Activated naive CD4-positive, alpha-beta T cell treated with anti-CD3 and anti-CD28 coated beads, Interleukin-2, amount 50 U/mL, for 72 hours (primary cell): ENCODE measurements around the gene DDAH1. TPM values are rescaled to one million over a fixed set of nuclear protein-coding genes. Genes with fewer than 3 reads are reported as not detected.
"Not testable (repeated sequence)": the region's sequence is repeated elsewhere in the genome, so short reads cannot be mapped to it uniquely, and the experiment has no call there.

Experiments
- ATAC-seq, 2 donors: fragments of 150-1000 bp; cut with Tn5 transposase; 2 replicates each; pipeline ENCODE4 v1.10.0; 2021; ENCODE audit warnings: mild to moderate bottlenecking in 2 of 2, moderate library complexity in 2 of 2
- DNase-seq, 2 donors: peaks; one replicate each; pipeline ENCODE4 v3.0.0; 2021 to 2022; ENCODE audit warnings: low spot score in 2 of 2
- H3K27ac Mint-ChIP-seq, 2 donors: one replicate each; pipeline ENCODE4 v1.8.0; 2022; ENCODE audit warnings: mild to moderate bottlenecking in 2 of 2, mixed read lengths in 2 of 2
- H3K36me3 Mint-ChIP-seq, 2 donors: one replicate each; pipeline ENCODE4 v1.8.0; 2022; ENCODE audit warnings: mixed read lengths in 2 of 2
- H3K9me3 Mint-ChIP-seq, 2 donors: one replicate each; pipeline ENCODE4 v1.8.0; 2022; ENCODE audit warnings: mixed read lengths in 2 of 2
- total RNA-seq, 2 donors: library from RNA; stranded (reverse); gene quantifications; one replicate each; pipeline ENCODE4 v1.2.3, GENCODE V29; 2022

DDAH1 gene
- total RNA-seq: not detected

- H3K36me3 Mint-ChIP-seq: peaks cover 0 to 6% of the 10 kb centered on the region in 2 donors
- peak in 1 of 2 donors; percentile 3 for DNase-seq
- H3K9me3 Mint-ChIP-seq: peaks cover 0 to 4% of the 10 kb centered on the region in 2 donors
- H3K27ac Mint-ChIP-seq: no peak within 1 kb of the TSS
- peak; percentile 29 to 70 for ATAC-seq
Observed at GRCh38 chr1:85465099-85465785, at the start of gene DDAH1. DDAH1 (minus strand) TSS chr1:85465159; CDS start chr1:85465045, 114 bp downstream.

- not testable (repeated sequence) for ATAC-seq, DNase-seq, H3K27ac Mint-ChIP-seq
- Mint-ChIP-seq H3K36me3 (peaks cover 0 to 14% of the 10 kb centered on the region in 2 donors), H3K9me3 (peaks cover 9 to 14% of the 10 kb centered on the region in 2 donors)
Observed at GRCh38 chr1:85513998-85514397, 49.0 kb upstream of the DDAH1 start.

- ATAC-seq (peak in 1 of 2 donors; percentile 58), DNase-seq (no peak)
- Mint-ChIP-seq H3K36me3 (peaks cover 14 to 17% of the 10 kb centered on the region in 2 donors), H3K27ac (no peak overlapping the region), H3K9me3 (peaks cover 14 to 15% of the 10 kb centered on the region in 2 donors)
Observed at GRCh38 chr1:85504417-85504816, 39.5 kb upstream of the DDAH1 start.

- DNase-seq (no peak), ATAC-seq (no peak)
- Mint-ChIP-seq H3K27ac (no peak overlapping the region), H3K36me3 (peaks cover 14 to 17% of the 10 kb centered on the region in 2 donors), H3K9me3 (peaks cover 14 to 15% of the 10 kb centered on the region in 2 donors)
Observed at GRCh38 chr1:85502625-85503083, 37.7 kb upstream of the DDAH1 start.

GRCh38 chr1:85502171-85502570, 37.2 kb upstream of the DDAH1 start:
- no peak for ATAC-seq
- peaks cover 14 to 15% of the 10 kb centered on the region in 2 donors for H3K9me3 Mint-ChIP-seq
- peaks cover 14 to 17% of the 10 kb centered on the region in 2 donors for H3K36me3 Mint-ChIP-seq
- H3K27ac Mint-ChIP-seq: no peak overlapping the region
- no peak for DNase-seq

- H3K36me3 Mint-ChIP-seq: peaks cover 14 to 17% of the 10 kb centered on the region in 2 donors
Observed at GRCh38 chr1:85501355-85501898, 36.5 kb upstream of the DDAH1 start.

GRCh38 chr1:85496941-85497582, 32.1 kb upstream of the DDAH1 start:
- H3K9me3 Mint-ChIP-seq: peaks cover 9 to 15% of the 10 kb centered on the region in 2 donors
- no peak for ATAC-seq
- no peak for DNase-seq
- H3K27ac Mint-ChIP-seq: no peak overlapping the region
- peaks cover 7 to 10% of the 10 kb centered on the region in 2 donors for H3K36me3 Mint-ChIP-seq

More at GRCh38 chr1:85501355-85501898, 36.5 kb upstream of the DDAH1 start:
- Mint-ChIP-seq H3K27ac (no peak overlapping the region), H3K9me3 (peaks cover 14 to 15% of the 10 kb centered on the region in 2 donors)
- ATAC-seq (no peak), DNase-seq (no peak)

- ATAC-seq (no peak), DNase-seq (no peak)
- Mint-ChIP-seq H3K36me3 (no peaks in the 10 kb centered on the region), H3K9me3 (peaks cover 0 to 5% of the 10 kb centered on the region in 2 donors), H3K27ac (no peak overlapping the region)
Observed at GRCh38 chr1:85495556-85495955, 30.6 kb upstream of the DDAH1 start.

- Mint-ChIP-seq H3K36me3 (no peaks in the 10 kb centered on the region), H3K9me3 (no peaks in the 10 kb centered on the region), H3K27ac (no peak overlapping the region)
- DNase-seq (no peak), ATAC-seq (no peak)
Observed at GRCh38 chr1:85494904-85495266, 29.9 kb upstream of the DDAH1 start.

- no peak for ATAC-seq
Observed at GRCh38 chr1:85494074-85494903, 29.3 kb upstream of the DDAH1 start.

GRCh38 chr1:85490270-85490985, 25.5 kb upstream of the DDAH1 start:
- ATAC-seq (no peak), DNase-seq (no peak)
- Mint-ChIP-seq H3K36me3 (no peaks in the 10 kb centered on the region), H3K27ac (no peak overlapping the region), H3K9me3 (no peaks in the 10 kb centered on the region)

More at GRCh38 chr1:85494074-85494903, 29.3 kb upstream of the DDAH1 start:
- no peak overlapping the region for H3K27ac Mint-ChIP-seq
- H3K9me3 Mint-ChIP-seq: no peaks in the 10 kb centered on the region
- H3K36me3 Mint-ChIP-seq: no peaks in the 10 kb centered on the region
- DNase-seq: no peak

- Mint-ChIP-seq H3K9me3 (no peaks in the 10 kb centered on the region), H3K27ac (no peak overlapping the region), H3K36me3 (no peaks in the 10 kb centered on the region)
- DNase-seq (no peak), ATAC-seq (no peak)
Observed at GRCh38 chr1:85488126-85488525, 23.2 kb upstream of the DDAH1 start.

- H3K36me3 Mint-ChIP-seq: no peaks in the 10 kb centered on the region
- H3K27ac Mint-ChIP-seq: no peak overlapping the region
- ATAC-seq: no peak
Observed at GRCh38 chr1:85485516-85485915, 20.6 kb upstream of the DDAH1 start.

GRCh38 chr1:85484716-85485115, 19.8 kb upstream of the DDAH1 start:
- no peaks in the 10 kb centered on the region for H3K9me3 Mint-ChIP-seq
- ATAC-seq: no peak
- no peak for DNase-seq
- no peaks in the 10 kb centered on the region for H3K36me3 Mint-ChIP-seq
- no peak overlapping the region for H3K27ac Mint-ChIP-seq

More at GRCh38 chr1:85485516-85485915, 20.6 kb upstream of the DDAH1 start:
- no peaks in the 10 kb centered on the region for H3K9me3 Mint-ChIP-seq
- DNase-seq: no peak

GRCh38 chr1:85484264-85484663, 19.3 kb upstream of the DDAH1 start:
- H3K9me3 Mint-ChIP-seq: no peaks in the 10 kb centered on the region
- H3K36me3 Mint-ChIP-seq: no peaks in the 10 kb centered on the region
- DNase-seq (no peak), ATAC-seq (no peak)
- H3K27ac Mint-ChIP-seq: no peak overlapping the region

- H3K36me3 Mint-ChIP-seq: no peaks in the 10 kb centered on the region
- no peak for DNase-seq
- no peak overlapping the region for H3K27ac Mint-ChIP-seq
- ATAC-seq: no peak
- no peaks in the 10 kb centered on the region for H3K9me3 Mint-ChIP-seq
Observed at GRCh38 chr1:85481688-85482087, 16.7 kb upstream of the DDAH1 start.
